Gastroesophageal sphincter (tissue), 4 donors: Measurements from ENCODE around the gene PARD3B. TPM values are rescaled to one million over a fixed set of nuclear protein-coding genes. Genes with fewer than 3 reads are reported as not detected.

Experiments
- ATAC-seq: fragments of 150-250 bp; one replicate; pipeline ENCODE4 v1.9.1; 2016; ENCODE audit warnings: mild to moderate bottlenecking, moderate library complexity
- H3K27ac ChIP-seq, 4 donors: fragments of 200-600 bp; sonication (generic) in 3 of 4; 1 replicate in 3 of 4; 2 replicates in 1 of 4; pipeline ENCODE4 v1.5.1; 2016 to 2019
- H3K27me3 ChIP-seq: fragments of 200-600 bp; sonication (generic); one replicate; pipeline ENCODE4 v1.5.1; 2019
- H3K36me3 ChIP-seq, 2 donors: fragments of 200-600 bp; sonication (generic); one replicate each; pipeline ENCODE4 v1.5.1; 2019; ENCODE audit warnings: control low read depth in 1 of 2
- H3K4me1 ChIP-seq, 3 donors: fragments of 200-600 bp; sonication (generic); 1 replicate in 2 of 3; 2 replicates in 1 of 3; pipeline ENCODE4 v1.5.1; 2016 to 2019; ENCODE audit warnings: control low read depth in 2 of 3
- H3K4me3 ChIP-seq, 2 donors: fragments of 200-600 bp; sonication (generic); one replicate each; pipeline ENCODE4 v1.5.1; 2019; ENCODE audit warnings: mild to moderate bottlenecking in 1 of 2, moderate library complexity in 1 of 2
- H3K9me3 ChIP-seq, 3 donors: fragments of 200-600 bp; sonication (generic); one replicate each; pipeline ENCODE4 v1.5.1; 2017 to 2019; ENCODE audit warnings: control low read depth in 2 of 3
- CTCF ChIP-seq, 4 experiments: fragments of 200-600 bp in 2 of 4; fragments of 450-650 bp in 2 of 4; sonication (generic) in 1 of 4; IDR thresholded peaks; one replicate each; pipeline ENCODE4 v1.5.1; 2017 to 2019; ENCODE audit warnings: antibody characterized with exemption in 4 of 4, mild to moderate bottlenecking in 2 of 4, moderate library complexity in 2 of 4
- EP300 ChIP-seq: sonication (generic); formaldehyde crosslinking; IDR thresholded peaks from one replicate; pipeline ENCODE4 v1.6.1; 2017; ENCODE audit warnings: antibody characterized with exemption, mild to moderate bottlenecking
- POLR2A ChIP-seq, 2 donors: fragments of 450-650 bp; IDR thresholded peaks; one replicate each; pipeline ENCODE4 v1.6.1; 2017; ENCODE audit warnings: antibody characterized with exemption in 2 of 2, mild to moderate bottlenecking in 2 of 2, moderate library complexity in 1 of 2
- POLR2AphosphoS5 ChIP-seq: sonication (generic); formaldehyde crosslinking; IDR thresholded peaks from one replicate; pipeline ENCODE4 v1.6.1; 2017; ENCODE audit warnings: antibody characterized with exemption
- WGBS, 2 donors: methylation state at CpG; one replicate each; pipeline ENCODE4 v1.1.5; 2018; ENCODE audit warnings: low coverage in 1 of 2; 5-methylcytosine and 5-hydroxymethylcytosine counted together
- total RNA-seq, 4 donors: library from RNA; depleted of rRNA; stranded (reverse); fragments of >200 nt; gene quantifications; one replicate each; pipeline ENCODE4 v1.1.0, GENCODE V29; 2016

PARD3B gene
- total RNA-seq, 4 donors from 2014 or later, result 29.6 to 42.2 (median 41.0) TPM

GRCh38 chr2:204946892-204947291, 401.6 kb downstream of the PARD3B start:
- Histone ChIP-seq H3K9me3 (peaks cover 0 to 10% (median 0%) of the 10 kb centered on the region in 3 donors), H3K4me3 (no peak overlapping the region), H3K4me1 (no peaks in the 10 kb centered on the region), H3K27me3 (no peaks in the 10 kb centered on the region), H3K36me3 (no peaks in the 10 kb centered on the region), H3K27ac (no peak overlapping the region)
- ATAC-seq, result no peak
- 95 to 100% methylated on average over 2 of the region's 2 CpGs for WGBS, 2 donors
- TF ChIP-seq CTCF (IDR thresholded peaks at IDR 0.05) (no peak), POLR2AphosphoS5 (no peak), POLR2A (IDR thresholded peaks at IDR 0.05) (no peak), EP300 (no peak)

- H3K4me1 ChIP-seq, result no peaks in the 10 kb centered on the region
- no peak overlapping the region for H3K27ac ChIP-seq
- WGBS, 2 donors, result 38 to 46% methylated on average over 1 of the region's 1 CpG
- TF ChIP-seq CTCF (IDR thresholded peaks at IDR 0.05), result no peak
- no peak for TF ChIP-seq EP300
- no peak for TF ChIP-seq POLR2A (IDR thresholded peaks at IDR 0.05)
- TF ChIP-seq POLR2AphosphoS5, result no peak
- H3K36me3 ChIP-seq, result no peaks in the 10 kb centered on the region
- H3K4me3 ChIP-seq, result no peak overlapping the region
- no peaks in the 10 kb centered on the region for H3K27me3 ChIP-seq
- H3K9me3 ChIP-seq, result peaks cover 0 to 10% (median 0%) of the 10 kb centered on the region in 3 donors
- no peak for ATAC-seq
Measured at GRCh38 chr2:204947405-204947804, 402.1 kb downstream of the PARD3B start.

GRCh38 chr2:204948024-204948763, 402.9 kb downstream of the PARD3B start:
- WGBS, 2 donors, result 76 to 77% methylated on average over 3 of the region's 3 CpGs
- Histone ChIP-seq H3K27me3 (no peaks in the 10 kb centered on the region), H3K27ac (no peak overlapping the region), H3K4me1 (no peaks in the 10 kb centered on the region), H3K9me3 (peaks cover 0 to 10% (median 0%) of the 10 kb centered on the region in 3 donors), H3K36me3 (no peaks in the 10 kb centered on the region), H3K4me3 (no peak overlapping the region)
- TF ChIP-seq CTCF (IDR thresholded peaks at IDR 0.05) (no peak), EP300 (no peak), POLR2A (IDR thresholded peaks at IDR 0.05) (no peak), POLR2AphosphoS5 (no peak)
- ATAC-seq, result no peak

- H3K4me3 ChIP-seq, result no peak overlapping the region
- H3K4me1 ChIP-seq, result no peaks in the 10 kb centered on the region
- WGBS, 2 donors, result 80 to 100% methylated on average over 1 of the region's 1 CpG
- peaks cover 0 to 10% (median 0%) of the 10 kb centered on the region in 3 donors for H3K9me3 ChIP-seq
- H3K36me3 ChIP-seq, result no peaks in the 10 kb centered on the region
- H3K27ac ChIP-seq, result no peak overlapping the region
- no peak for ATAC-seq
- H3K27me3 ChIP-seq, result no peaks in the 10 kb centered on the region
- TF ChIP-seq POLR2AphosphoS5 (no peak), CTCF (IDR thresholded peaks at IDR 0.05) (no peak), EP300 (no peak), POLR2A (IDR thresholded peaks at IDR 0.05) (no peak)
Measured at GRCh38 chr2:204948822-204949221, 403.5 kb downstream of the PARD3B start.

- no peak for ATAC-seq
- no peaks in the 10 kb centered on the region for H3K4me1 ChIP-seq
- TF ChIP-seq EP300 (no peak), CTCF (IDR thresholded peaks at IDR 0.05) (no peak), POLR2AphosphoS5 (no peak), POLR2A (IDR thresholded peaks at IDR 0.05) (no peak)
- 96 to 100% methylated on average over 2 of the region's 2 CpGs for WGBS, 2 donors
- no peaks in the 10 kb centered on the region for H3K9me3 ChIP-seq
- H3K4me3 ChIP-seq, result no peak overlapping the region
- H3K27me3 ChIP-seq, result no peaks in the 10 kb centered on the region
- no peaks in the 10 kb centered on the region for H3K36me3 ChIP-seq
- no peak overlapping the region for H3K27ac ChIP-seq
Measured at GRCh38 chr2:204950695-204951346, 405.5 kb downstream of the PARD3B start.
